NCI-H2196 treated with DMSO at 0.1 percent for 48 hours (cell line): ENCODE measurements around the gene APOA1.
"Not testable (repeated sequence)": the region's sequence is repeated elsewhere in the genome, so short reads cannot be mapped to it uniquely, and the experiment has no call there.

Experiments used
- DNase-seq: peaks from one replicate; lab custom pipeline; 2025; ENCODE audit not compliant: unreplicated experiment; lab: John Stamatoyannopoulos, UW

The APOA1 gene

GRCh38 chr11:116835042-116835772 lies 2.2 kb downstream of the APOA1 start:
- DNase-seq: peak; percentile 62

- DNase-seq: not testable (repeated sequence)
These were observed 2.8 kb downstream of the APOA1 start for GRCh38 chr11:116834535-116835041.

- DNase-seq: no peak
These were observed 3.4 kb downstream of the APOA1 start for GRCh38 chr11:116833816-116834534.

GRCh38 chr11:116833491-116833815 lies 4.0 kb downstream of the APOA1 start:
- no peak for DNase-seq

GRCh38 chr11:116832350-116833290 lies 4.8 kb downstream of the APOA1 start:
- DNase-seq: no peak

- no peak for DNase-seq
These were observed 5.6 kb downstream of the APOA1 start for GRCh38 chr11:116831790-116832349.

GRCh38 chr11:116830184-116830912 lies 7.1 kb downstream of the APOA1 start:
- DNase-seq: no peak

- DNase-seq: no peak
These were observed 7.8 kb downstream of the APOA1 start, which contains the start of gene APOC3 for GRCh38 chr11:116829525-116830183. Gene APOC3, plus strand, starts transcription at chr11:116829907. Its CDS starts 676 bp downstream, at chr11:116830583.

- no peak for DNase-seq
These were observed 8.5 kb downstream of the APOA1 start for GRCh38 chr11:116828632-116829524.

GRCh38 chr11:116827461-116827860 lies 10.0 kb downstream of the APOA1 start:
- no peak for DNase-seq

- no peak for DNase-seq
These were observed 10.5 kb downstream of the APOA1 start for GRCh38 chr11:116826751-116827431.

GRCh38 chr11:116825854-116826750 lies 11.3 kb downstream of the APOA1 start:
- DNase-seq: no peak

- no peak for DNase-seq
These were observed 12.0 kb downstream of the APOA1 start for GRCh38 chr11:116825434-116825833.

GRCh38 chr11:116823031-116823843 lies 14.2 kb downstream of the APOA1 start, which contains the start of gene APOA4:
Gene APOA4, minus strand, starts transcription at chr11:116823304. Its CDS starts 113 bp downstream, at chr11:116823191.
- no peak for DNase-seq

- no peak for DNase-seq
These were observed 14.8 kb downstream of the APOA1 start for GRCh38 chr11:116822575-116822974.
